ENCODE data around the gene SDE2.
A peak's percentile ranks its signal among the peaks of the same experiment; 100 is the strongest.
"Not testable (repeated sequence)": the region's sequence is repeated elsewhere in the genome, so short reads cannot be mapped to it uniquely, and the experiment has no call there.

Gene SDE2

GRCh38 chr1:225999227-225999911, at the start of gene SDE2:
Gene SDE2, minus strand, starts transcription at chr1:225999343. Its CDS starts 31 bp downstream, at chr1:225999312.
- DNase-seq (ENCODE audit: low read depth), result peak; percentile 99

GRCh38 chr1:226048886-226049285, 49.7 kb upstream of the SDE2 start:
- DNase-seq (ENCODE audit: low read depth), result no peak

- peak; percentile 46 for DNase-seq (ENCODE audit: low read depth)
Observed at GRCh38 chr1:226047495-226047894, 48.4 kb upstream of the SDE2 start.

DNA sequence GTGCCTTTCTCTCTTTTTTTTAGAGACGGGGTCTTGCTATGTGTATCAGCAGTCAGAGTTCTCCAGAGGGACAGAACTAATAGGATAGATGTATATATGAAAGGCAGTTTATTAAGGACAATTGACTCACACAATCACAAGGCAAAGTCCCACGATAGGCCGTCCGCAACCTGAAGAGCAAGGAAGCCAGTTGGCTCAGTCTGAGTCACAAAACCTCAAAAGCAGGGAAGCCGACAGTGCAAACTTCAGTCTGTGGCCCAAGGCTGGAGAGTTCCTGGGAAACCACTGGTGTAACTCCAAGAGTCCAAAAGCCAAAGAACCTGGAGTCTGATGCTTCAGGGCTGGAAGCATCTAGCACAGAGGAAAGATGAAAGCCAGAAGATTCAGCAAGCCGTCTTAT, 47.1 kb upstream of the SDE2 start:
- DNase-seq (ENCODE audit: low read depth), result no peak

DNA sequence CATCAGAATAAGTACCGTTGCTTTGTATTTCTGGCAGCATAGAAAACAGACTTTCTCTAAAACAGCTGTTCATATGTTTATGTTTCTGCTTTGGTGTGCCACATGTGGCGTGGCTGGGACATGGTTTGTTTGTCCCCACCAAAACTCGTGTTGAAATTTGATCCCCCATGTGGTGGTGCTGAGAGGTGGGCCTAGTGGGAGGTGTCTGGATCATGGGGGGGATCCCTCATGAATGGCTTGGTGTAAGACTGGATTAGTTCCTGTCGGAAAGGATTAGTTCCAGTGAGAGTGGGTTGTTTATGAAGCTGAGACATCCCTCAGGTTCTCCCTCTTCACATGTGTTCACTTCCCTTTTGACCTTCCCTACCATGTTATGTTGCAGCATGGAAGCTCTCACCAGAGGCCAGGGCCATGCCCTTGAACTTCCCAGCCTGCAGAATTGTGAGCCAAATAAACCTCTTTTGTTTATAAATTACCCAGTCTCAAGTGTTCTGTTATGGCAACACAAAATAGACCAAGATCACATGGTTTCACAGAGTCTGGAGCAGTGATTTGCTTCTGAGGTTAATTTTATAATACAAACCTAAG, 45.5 kb upstream of the SDE2 start:
- no peak for DNase-seq (ENCODE audit: low read depth)

DNA sequence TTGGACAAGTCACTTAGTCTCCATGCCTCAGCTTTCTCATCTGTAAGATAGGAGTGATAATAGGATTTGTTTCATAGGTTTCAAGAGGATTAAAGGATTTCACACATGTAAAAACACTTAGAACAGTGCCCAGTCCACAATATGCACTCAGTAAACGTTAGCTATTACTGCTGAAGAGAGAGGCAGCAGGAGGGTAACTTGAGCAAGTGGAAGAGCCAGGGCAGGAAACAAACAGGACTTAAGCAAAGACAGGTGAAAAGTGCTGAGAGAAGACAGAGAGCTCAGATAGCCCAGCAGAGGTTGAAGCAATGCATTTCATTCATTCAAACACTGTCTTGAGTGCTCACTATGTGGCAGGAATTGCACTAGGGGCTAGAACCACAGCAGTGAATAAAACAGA, 42.3 kb upstream of the SDE2 start:
- no peak for DNase-seq (ENCODE audit: low read depth)

GRCh38 chr1:226038661-226039060, 39.5 kb upstream of the SDE2 start:
- no peak for DNase-seq (ENCODE audit: low read depth)

- DNase-seq (ENCODE audit: low read depth), result no peak
Observed at GRCh38 chr1:226035915-226036314, 36.8 kb upstream of the SDE2 start.

GRCh38 chr1:226034482-226034881, 35.3 kb upstream of the SDE2 start:
- peak; percentile 99 for DNase-seq (ENCODE audit: low read depth)

- DNase-seq (ENCODE audit: low read depth), result no peak
Observed at GRCh38 chr1:226033991-226034390, 34.8 kb upstream of the SDE2 start.

DNA sequence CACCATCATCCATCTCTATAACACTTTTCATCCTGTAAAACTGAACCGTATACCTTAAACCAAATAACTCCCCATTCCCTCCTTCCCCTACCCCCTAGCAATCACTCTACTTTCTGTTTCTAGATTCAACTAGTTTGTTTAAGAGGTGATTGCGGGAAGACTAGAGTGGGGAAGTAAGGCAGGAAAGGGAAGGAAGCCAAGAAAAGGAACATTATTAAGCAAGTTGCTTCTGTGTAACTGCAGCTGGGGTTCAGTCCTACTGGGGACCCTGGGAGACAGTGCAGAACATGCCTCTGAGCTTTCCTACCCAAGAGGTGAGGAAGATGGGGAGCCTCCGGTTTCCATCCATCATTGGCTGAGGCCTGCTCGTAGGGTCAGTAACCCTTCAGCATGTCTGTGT, 34.4 kb upstream of the SDE2 start:
- DNase-seq (ENCODE audit: low read depth), result no peak

DNA sequence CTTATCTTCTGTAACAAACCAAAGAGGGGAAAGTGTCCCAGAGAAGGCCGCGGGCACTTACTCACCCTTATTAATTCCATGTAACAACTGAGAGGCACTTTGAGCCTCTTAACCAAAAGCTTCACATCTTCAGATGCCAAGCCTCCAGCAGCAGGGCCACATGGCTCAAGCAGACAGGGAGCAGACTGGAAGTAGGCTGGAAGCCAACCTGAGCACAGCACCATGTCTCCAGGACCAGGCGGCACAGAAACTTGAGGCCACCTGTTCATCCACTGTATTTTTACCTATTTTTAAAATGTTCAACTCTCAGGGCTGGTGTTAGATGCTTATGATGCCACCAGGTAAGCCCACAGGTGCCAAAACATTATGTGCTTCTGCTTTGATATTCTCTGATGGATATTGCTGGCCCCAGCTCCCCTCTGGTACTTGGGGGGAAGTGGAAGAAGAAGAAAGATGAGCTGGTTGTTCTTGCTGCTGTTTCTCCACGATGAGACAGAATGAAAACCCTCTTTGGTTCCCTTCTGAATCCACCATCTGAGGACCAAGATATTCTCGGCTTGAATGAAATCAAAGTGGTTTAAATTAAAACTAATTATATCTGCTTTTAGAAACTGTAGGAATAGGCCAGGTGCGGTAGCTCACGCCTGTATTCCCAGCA, 30.6 kb upstream of the SDE2 start:
- DNase-seq (ENCODE audit: low read depth), result no peak

GRCh38 chr1:226029093-226029496, 30.0 kb upstream of the SDE2 start:
- no peak for DNase-seq (ENCODE audit: low read depth)

- peak; percentile 26 for DNase-seq (ENCODE audit: low read depth)
Observed at GRCh38 chr1:226027538-226028217, 28.5 kb upstream of the SDE2 start.

- peak; percentile 45 for DNase-seq (ENCODE audit: low read depth)
Observed at GRCh38 chr1:226026833-226027232, 27.7 kb upstream of the SDE2 start.

- DNase-seq (ENCODE audit: low read depth), result no peak
Observed at GRCh38 chr1:226023735-226024134, 24.6 kb upstream of the SDE2 start.

DNA sequence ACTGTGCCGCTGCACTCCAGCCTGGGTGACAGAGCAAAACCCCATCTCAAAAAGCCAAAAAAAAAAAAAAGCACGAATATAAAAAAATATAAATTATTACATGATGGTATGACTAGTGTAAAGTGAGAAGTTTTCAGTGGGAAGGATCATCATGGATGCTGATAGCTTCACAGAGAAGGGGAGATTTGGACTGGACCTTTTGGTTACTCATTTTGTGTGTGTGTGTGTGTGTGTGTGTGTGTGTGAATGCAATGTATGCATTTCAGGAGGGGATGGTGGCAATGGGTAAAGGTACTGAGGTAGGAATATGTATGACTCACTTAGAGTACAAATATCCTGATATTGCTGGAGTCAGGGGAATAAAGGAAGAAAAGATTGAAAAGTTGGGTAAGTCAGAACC, 22.7 kb upstream of the SDE2 start:
- DNase-seq (ENCODE audit: low read depth), result no peak

DNA sequence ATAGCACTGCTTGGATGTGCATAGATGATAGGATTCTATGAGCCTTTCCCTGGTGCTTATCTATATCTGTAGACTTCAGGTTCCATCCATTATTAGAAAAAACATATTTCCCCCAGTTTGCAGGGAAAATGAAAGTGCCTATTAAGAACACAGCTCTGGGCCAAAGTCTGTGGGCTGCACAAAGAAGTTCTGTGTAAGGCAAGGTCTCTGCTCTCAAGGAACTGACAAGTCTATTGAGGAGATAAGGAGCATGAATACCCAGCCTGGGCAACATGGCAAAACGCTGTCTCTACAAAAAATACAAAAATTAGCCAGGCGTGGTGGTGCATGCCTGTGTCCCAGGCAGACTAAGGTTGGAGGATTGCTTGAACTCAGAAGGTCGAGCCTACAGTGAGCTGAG, 22.3 kb upstream of the SDE2 start:
- no peak for DNase-seq (ENCODE audit: low read depth)

- no peak for DNase-seq (ENCODE audit: low read depth)
Observed at GRCh38 chr1:226019572-226019971, 20.4 kb upstream of the SDE2 start.

GRCh38 chr1:226017070-226017469, 17.9 kb upstream of the SDE2 start:
- no peak for DNase-seq (ENCODE audit: low read depth)

- DNase-seq (ENCODE audit: low read depth), result no peak
Observed at GRCh38 chr1:226009650-226010044, 10.5 kb upstream of the SDE2 start.

GRCh38 chr1:226007126-226007892, 8.2 kb upstream of the SDE2 start:
- DNase-seq (ENCODE audit: low read depth), result not testable (repeated sequence)

All from fibroblast of gingiva (primary cell).